Naive thymus-derived CD4-positive, alpha-beta T cell (primary cell): ENCODE data around the gene TNC. TPM values are rescaled to one million over a fixed set of nuclear protein-coding genes. Genes with fewer than 3 reads are reported as not detected.

Experiments used
- ATAC-seq: fragments of 150-1000 bp; cut with Tn5 transposase; 2 replicates; pipeline ENCODE4 v1.10.0; 2021; ENCODE audit warnings: mild to moderate bottlenecking, moderate library complexity
- CTCF ChIA-PET: fragments of 350-600 bp; sonication (Branson Sonifier 250); formaldehyde crosslinking; loops from one replicate; lab custom pipeline; 2021; ENCODE audit warnings: antibody characterized with exemption; lab: Charles Lee
- POLR2A ChIA-PET: fragments of 350-600 bp; sonication (Branson Sonifier 250); formaldehyde crosslinking; loops from one replicate; lab custom pipeline; 2021; ENCODE audit warnings: antibody characterized with exemption, inconsistent platforms; lab: Charles Lee
- DNase-seq, 9 donors: peaks; one replicate each; pipeline versions ENCODE4 v3.0.0 to v3.0.0-alpha.2; 2020 to 2022; ENCODE audit warnings: mixed read lengths in 1 of 9
- H3K27ac ChIP-seq: one replicate; pipeline ENCODE4 v1.7.0; 2013; ENCODE audit warnings: mild to moderate bottlenecking, low read depth, low read length, moderate library complexity
- H3K27me3 ChIP-seq, 2 donors: one replicate each; pipeline ENCODE4 v1.7.0; 2013; ENCODE audit warnings: low read length in 2 of 2, mild to moderate bottlenecking in 2 of 2, moderate library complexity in 2 of 2; ENCODE audit not compliant: control insufficient read depth in 2 of 2, insufficient read depth in 2 of 2
- H3K36me3 ChIP-seq, 3 experiments: 1 replicate in 2 of 3; 2 replicates in 1 of 3; pipeline ENCODE4 v1.7.0; 2013; ENCODE audit warnings: low read length in 3 of 3, mild to moderate bottlenecking in 3 of 3, moderate library complexity in 1 of 3; ENCODE audit not compliant: insufficient read depth in 3 of 3, control insufficient read depth in 2 of 3
- H3K4me1 ChIP-seq, 2 donors: one replicate each; pipeline ENCODE4 v1.7.0; 2013; ENCODE audit warnings: low read length in 2 of 2, mild to moderate bottlenecking in 2 of 2, moderate library complexity in 1 of 2; ENCODE audit not compliant: control insufficient read depth in 2 of 2, insufficient read depth in 2 of 2
- H3K4me3 ChIP-seq: 2 replicates; pipeline ENCODE4 v1.7.0; 2013; ENCODE audit warnings: mild to moderate bottlenecking, low read length
- H3K9me3 ChIP-seq, 3 experiments: 1 replicate in 2 of 3; 2 replicates in 1 of 3; pipeline ENCODE4 v1.7.0; 2013; ENCODE audit warnings: low read length in 3 of 3; ENCODE audit not compliant: control insufficient read depth in 2 of 3
- H3K27ac Mint-ChIP-seq, 9 donors: one replicate each; pipeline ENCODE4 v1.8.0; 2020 to 2022; ENCODE audit warnings: mixed read lengths in 9 of 9, mild to moderate bottlenecking in 8 of 9, moderate library complexity in 5 of 9, inconsistent platforms in 2 of 9
- H3K27me3 Mint-ChIP-seq, 5 donors: one replicate each; pipeline ENCODE4 v1.8.0; 2021 to 2022; ENCODE audit warnings: mixed read lengths in 5 of 5, mild to moderate bottlenecking in 1 of 5
- H3K36me3 Mint-ChIP-seq, 5 donors: one replicate each; pipeline ENCODE4 v1.8.0; 2020 to 2022; ENCODE audit warnings: mixed read lengths in 5 of 5, mild to moderate bottlenecking in 3 of 5, inconsistent platforms in 1 of 5
- H3K4me1 Mint-ChIP-seq, 7 donors: one replicate each; pipeline ENCODE4 v1.8.0; 2020 to 2022; ENCODE audit warnings: mixed read lengths in 7 of 7, mild to moderate bottlenecking in 3 of 7, inconsistent platforms in 1 of 7
- H3K4me3 Mint-ChIP-seq, 10 donors: one replicate each; pipeline ENCODE4 v1.8.0; 2020 to 2022; ENCODE audit warnings: mild to moderate bottlenecking in 10 of 10, mixed read lengths in 10 of 10, moderate library complexity in 6 of 10, inconsistent platforms in 2 of 10
- H3K9me3 Mint-ChIP-seq, 11 donors: one replicate each; pipeline ENCODE4 v1.8.0; 2020 to 2022; ENCODE audit warnings: mixed read lengths in 11 of 11, mild to moderate bottlenecking in 4 of 11, inconsistent platforms in 1 of 11, moderate library complexity in 1 of 11
- intact Hi-C, 2 donors: fragments of 100-400 bp; cut with micrococcal nuclease; formaldehyde crosslinking; loops; one replicate each; pipeline ENCODE4 v1.15.1; 2023
- polyA plus RNA-seq, 2 donors: library from polyadenylated mRNA; unstranded; fragments of 300-500 nt; fragmentation: Illumina TruSeq; gene quantifications; one replicate each; pipeline ENCODE4 v1.2.3, GENCODE V29; 2021
- total RNA-seq, 6 experiments: library from RNA in 5 of 6; stranded (reverse) in 5 of 6; gene quantifications; 1 replicate in 5 of 6; 2 replicates in 1 of 6; pipeline ENCODE4 v1.2.3 and lab custom pipeline; 2021 to 2026

The TNC gene
- total and polyA plus RNA-seq, 7 experiments from 2014 or later = 0.22 TPM; not detected in 6

DNA sequence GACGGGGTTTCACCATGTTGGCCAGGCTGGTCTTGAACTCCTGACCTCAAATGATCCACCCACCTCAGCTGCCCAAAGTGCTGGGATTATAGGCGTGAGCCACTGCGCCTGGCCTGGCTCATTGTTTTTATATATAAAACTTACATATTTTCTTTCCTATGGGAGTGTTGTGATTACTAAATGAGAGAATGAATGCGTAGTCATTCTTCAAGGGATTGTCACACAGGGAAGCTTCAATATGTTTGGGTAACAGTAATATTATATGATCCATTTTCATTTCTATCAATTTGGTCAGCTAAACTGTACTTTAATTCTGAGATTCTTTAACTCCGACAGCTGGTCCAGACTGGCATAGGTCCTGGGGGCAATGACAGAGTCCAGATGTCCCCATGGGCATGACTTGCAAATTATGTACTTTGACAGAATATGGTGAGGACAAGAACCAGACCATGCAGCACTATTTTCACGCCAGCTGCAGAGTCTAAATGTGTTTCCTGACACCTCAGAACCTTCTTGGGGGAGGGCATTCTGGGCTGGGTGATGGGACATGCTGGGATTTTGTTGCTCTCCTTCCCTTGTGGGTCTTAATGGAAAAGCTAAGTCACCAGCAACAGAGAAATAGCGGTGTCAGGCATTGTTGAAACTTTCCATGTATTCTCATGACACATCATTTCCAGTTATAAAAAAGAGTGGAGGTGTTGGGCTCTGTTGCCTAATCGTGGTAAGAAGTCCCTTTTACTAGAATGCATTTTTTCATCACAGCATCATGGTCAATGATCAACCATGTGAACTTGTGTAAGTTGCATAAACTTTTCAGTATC lies 40.9 kb upstream of the TNC start:
- peaks cover 11 to 22% (median 16%) of the 10 kb centered on the region in 5 donors for H3K27me3 Mint-ChIP-seq
- DNase-seq (no peak), ATAC-seq (no peak)
- H3K4me3 ChIP-seq = no peak overlapping the region
- H3K9me3 Mint-ChIP-seq = peaks cover 0 to 20% (median 0%) of the 10 kb centered on the region in 11 donors
- intact Hi-C loops = no loop called here
- ChIA-PET POLR2A (no interaction called here), CTCF (no interaction called here)
- H3K4me1 Mint-ChIP-seq = peaks cover 0 to 3% (median 0%) of the 10 kb centered on the region in 7 donors
- H3K4me1 ChIP-seq = no peaks in the 10 kb centered on the region
- H3K27ac Mint-ChIP-seq = no peak overlapping the region
- no peaks in the 10 kb centered on the region for H3K36me3 ChIP-seq
- no peak overlapping the region for H3K27ac ChIP-seq
- no peaks in the 10 kb centered on the region for H3K27me3 ChIP-seq
- H3K4me3 Mint-ChIP-seq = no peak overlapping the region
- no peaks in the 10 kb centered on the region for H3K9me3 ChIP-seq
- peaks cover 0 to 1% (median 0%) of the 10 kb centered on the region in 5 donors for H3K36me3 Mint-ChIP-seq

DNA sequence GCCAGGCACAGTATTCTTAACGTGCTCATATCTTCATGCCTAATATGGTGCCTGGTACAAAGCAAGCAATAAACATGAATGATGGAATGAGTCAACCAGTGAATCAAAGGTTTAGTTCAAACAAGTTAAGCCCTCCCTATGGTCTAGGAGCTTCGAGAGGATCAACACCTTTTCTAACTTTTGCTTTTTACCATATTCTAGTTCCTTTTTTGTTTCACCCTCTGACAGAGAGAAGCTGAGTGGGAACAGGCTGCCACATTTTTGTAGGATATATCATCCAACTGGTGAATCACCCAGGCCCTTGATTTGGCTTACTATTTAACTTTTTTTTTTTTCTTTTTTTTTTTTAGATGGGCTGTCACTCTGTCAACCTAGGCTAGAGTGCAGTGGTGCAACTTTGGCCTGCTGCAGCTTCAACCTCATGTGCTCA lies 39.3 kb upstream of the TNC start:
- H3K27ac Mint-ChIP-seq = no peak overlapping the region

DNA sequence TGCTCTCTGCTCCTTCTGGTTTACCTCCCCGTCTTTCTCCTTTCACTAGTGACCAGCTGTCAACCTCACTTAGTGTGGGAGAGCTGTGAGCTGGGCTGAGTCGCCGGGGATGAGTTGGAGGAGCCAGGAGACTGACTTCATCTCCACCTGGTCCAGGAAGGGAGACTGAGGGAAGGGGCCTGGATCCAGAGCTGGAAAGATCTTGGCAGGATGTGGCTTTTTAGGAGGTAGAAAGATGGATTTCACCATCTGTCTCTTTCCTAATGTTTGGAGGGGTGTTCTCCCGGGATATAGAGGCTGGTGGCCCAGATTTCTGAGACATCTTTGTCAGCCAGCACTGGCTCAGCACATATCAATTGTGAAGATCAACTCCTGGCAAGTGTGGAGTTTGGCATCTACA lies 37.1 kb upstream of the TNC start:
- H3K4me3 Mint-ChIP-seq = no peak overlapping the region
- POLR2A ChIA-PET = no interaction called here
- peaks cover 0 to 4% (median 0%) of the 10 kb centered on the region in 11 donors for H3K9me3 Mint-ChIP-seq
- Histone ChIP-seq H3K9me3 (no peaks in the 10 kb centered on the region), H3K4me1 (no peaks in the 10 kb centered on the region), H3K27me3 (no peaks in the 10 kb centered on the region), H3K36me3 (no peaks in the 10 kb centered on the region), H3K4me3 (no peak overlapping the region), H3K27ac (no peak overlapping the region)
- H3K36me3 Mint-ChIP-seq = no peaks in the 10 kb centered on the region
- peaks cover 7 to 23% (median 14%) of the 10 kb centered on the region in 5 donors for H3K27me3 Mint-ChIP-seq
- DNase-seq (no peak), ATAC-seq (no peak)
- no peak overlapping the region for H3K27ac Mint-ChIP-seq
- CTCF ChIA-PET = no interaction called here
- peaks cover 0 to 15% (median 0%) of the 10 kb centered on the region in 7 donors for H3K4me1 Mint-ChIP-seq
- intact Hi-C loops = no loop called here

More for the DNA sequence above, 39.3 kb upstream of the TNC start:
- no peaks in the 10 kb centered on the region for H3K4me1 ChIP-seq
- H3K27me3 ChIP-seq = no peaks in the 10 kb centered on the region
- POLR2A ChIA-PET = no interaction called here
- CTCF ChIA-PET = no interaction called here
- Mint-ChIP-seq H3K9me3 (peaks cover 0 to 7% (median 0%) of the 10 kb centered on the region in 11 donors), H3K4me1 (peaks cover 0 to 9% (median 0%) of the 10 kb centered on the region in 7 donors), H3K27me3 (peaks cover 11 to 15% (median 14%) of the 10 kb centered on the region in 5 donors), H3K4me3 (no peak overlapping the region), H3K36me3 (peaks cover 0 to 1% (median 0%) of the 10 kb centered on the region in 5 donors)
- no peak for DNase-seq
- no peak overlapping the region for H3K4me3 ChIP-seq
- H3K9me3 ChIP-seq = no peaks in the 10 kb centered on the region
- no peak for ATAC-seq
- no peaks in the 10 kb centered on the region for H3K36me3 ChIP-seq
- intact Hi-C loops = no loop called here
- no peak overlapping the region for H3K27ac ChIP-seq

DNA sequence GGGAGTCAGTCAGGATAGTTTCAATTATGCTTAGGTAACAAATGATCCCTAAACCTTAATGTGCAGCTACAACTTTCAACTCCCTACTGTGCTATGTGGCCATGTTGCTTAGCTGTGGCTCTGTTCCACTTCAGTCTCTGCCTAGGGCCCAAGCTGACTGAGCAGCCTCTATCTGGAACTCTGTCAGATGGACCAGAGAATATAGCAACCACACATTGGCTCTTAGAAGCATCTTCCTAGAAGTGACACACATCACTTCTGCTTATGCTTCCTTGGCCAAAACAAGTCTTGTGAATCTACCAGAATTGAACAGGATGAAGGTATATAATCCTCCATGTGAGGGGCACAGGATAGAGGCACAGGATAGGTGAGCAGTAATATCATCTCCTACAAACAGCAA lies 36.7 kb upstream of the TNC start:
- Mint-ChIP-seq H3K9me3 (peaks cover 0 to 4% (median 0%) of the 10 kb centered on the region in 11 donors), H3K4me1 (peaks cover 0 to 15% (median 0%) of the 10 kb centered on the region in 7 donors), H3K27ac (no peak overlapping the region), H3K4me3 (no peak overlapping the region), H3K27me3 (peaks cover 6 to 26% (median 16%) of the 10 kb centered on the region in 5 donors), H3K36me3 (no peaks in the 10 kb centered on the region)
- intact Hi-C loops = no loop called here
- CTCF ChIA-PET = no interaction called here
- no peak overlapping the region for H3K27ac ChIP-seq
- DNase-seq = no peak
- no peaks in the 10 kb centered on the region for H3K27me3 ChIP-seq
- H3K4me3 ChIP-seq = no peak overlapping the region
- POLR2A ChIA-PET = no interaction called here
- H3K36me3 ChIP-seq = no peaks in the 10 kb centered on the region
- ATAC-seq = no peak
- no peaks in the 10 kb centered on the region for H3K9me3 ChIP-seq
- H3K4me1 ChIP-seq = no peaks in the 10 kb centered on the region

GRCh38 chr9:115152281-115152820 lies 34.4 kb upstream of the TNC start:
- H3K36me3 Mint-ChIP-seq = peaks cover 0 to 2% (median 0%) of the 10 kb centered on the region in 5 donors
- peaks cover 0 to 15% (median 0%) of the 10 kb centered on the region in 7 donors for H3K4me1 Mint-ChIP-seq
- ChIA-PET POLR2A (no interaction called here), CTCF (interaction anchor here (0.7 to 1.0 kb wide), 2 partner anchors 9 to 1821 kb away, joined by 3 read pairs; no protein-coding TSS in a partner anchor)
- intact Hi-C loops = no loop called here
- Histone ChIP-seq H3K36me3 (no peaks in the 10 kb centered on the region), H3K9me3 (no peaks in the 10 kb centered on the region), H3K27me3 (no peaks in the 10 kb centered on the region), H3K27ac (no peak overlapping the region), H3K4me1 (no peaks in the 10 kb centered on the region), H3K4me3 (no peak overlapping the region)
- no peak overlapping the region for H3K27ac Mint-ChIP-seq
- DNase-seq = no peak
- no peak overlapping the region for H3K4me3 Mint-ChIP-seq
- ATAC-seq = no peak
- peaks cover 6 to 46% (median 23%) of the 10 kb centered on the region in 5 donors for H3K27me3 Mint-ChIP-seq
- H3K9me3 Mint-ChIP-seq = no peaks in the 10 kb centered on the region

DNA sequence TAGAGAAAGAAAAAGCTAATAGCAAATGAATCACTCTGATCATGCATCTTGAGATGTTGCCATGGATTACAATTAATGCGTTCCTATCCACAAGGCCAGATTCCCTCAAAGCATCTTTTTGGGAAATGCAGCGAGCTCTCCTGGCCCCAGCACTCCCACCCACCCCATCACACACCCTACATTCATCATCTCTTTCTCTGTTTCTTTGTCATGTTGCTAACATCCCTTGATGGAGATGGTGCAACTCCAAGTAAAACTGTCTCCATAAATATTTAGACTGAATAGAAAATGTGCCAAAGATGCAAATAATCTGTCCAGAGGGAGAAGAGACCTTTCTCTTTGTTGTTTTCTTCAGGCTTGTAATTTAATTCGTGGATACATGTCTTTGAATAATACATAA lies 30.8 kb upstream of the TNC start:
- no peak overlapping the region for H3K4me3 ChIP-seq
- CTCF ChIA-PET = no interaction called here
- no peak overlapping the region for H3K4me3 Mint-ChIP-seq
- POLR2A ChIA-PET = no interaction called here
- H3K27ac ChIP-seq = no peak overlapping the region
- H3K4me1 Mint-ChIP-seq = peaks cover 0 to 18% (median 0%) of the 10 kb centered on the region in 7 donors
- no peaks in the 10 kb centered on the region for H3K4me1 ChIP-seq
- H3K27ac Mint-ChIP-seq = no peak overlapping the region
- peaks cover 0 to 7% (median 0%) of the 10 kb centered on the region in 5 donors for H3K36me3 Mint-ChIP-seq
- H3K27me3 ChIP-seq = no peaks in the 10 kb centered on the region
- peaks cover 18 to 58% (median 21%) of the 10 kb centered on the region in 5 donors for H3K27me3 Mint-ChIP-seq
- no peaks in the 10 kb centered on the region for H3K9me3 ChIP-seq
- H3K36me3 ChIP-seq = no peaks in the 10 kb centered on the region
- intact Hi-C loops = no loop called here
- ATAC-seq (no peak), DNase-seq (no peak)
- peaks cover 0 to 4% (median 0%) of the 10 kb centered on the region in 11 donors for H3K9me3 Mint-ChIP-seq
